ENCODE data around the gene WBP2. TPM values are rescaled to one million over a fixed set of nuclear protein-coding genes. Genes with fewer than 3 reads are reported as not detected.
A peak's percentile ranks its signal among the peaks of the same experiment; 100 is the strongest.

WBP2 gene
- total and polyA plus RNA-seq, 2 of the 13 experiments (the other 11 are each of a cell fraction or from before 2014, with no cell fraction given), result 29.2 to 29.5 TPM

DNA sequence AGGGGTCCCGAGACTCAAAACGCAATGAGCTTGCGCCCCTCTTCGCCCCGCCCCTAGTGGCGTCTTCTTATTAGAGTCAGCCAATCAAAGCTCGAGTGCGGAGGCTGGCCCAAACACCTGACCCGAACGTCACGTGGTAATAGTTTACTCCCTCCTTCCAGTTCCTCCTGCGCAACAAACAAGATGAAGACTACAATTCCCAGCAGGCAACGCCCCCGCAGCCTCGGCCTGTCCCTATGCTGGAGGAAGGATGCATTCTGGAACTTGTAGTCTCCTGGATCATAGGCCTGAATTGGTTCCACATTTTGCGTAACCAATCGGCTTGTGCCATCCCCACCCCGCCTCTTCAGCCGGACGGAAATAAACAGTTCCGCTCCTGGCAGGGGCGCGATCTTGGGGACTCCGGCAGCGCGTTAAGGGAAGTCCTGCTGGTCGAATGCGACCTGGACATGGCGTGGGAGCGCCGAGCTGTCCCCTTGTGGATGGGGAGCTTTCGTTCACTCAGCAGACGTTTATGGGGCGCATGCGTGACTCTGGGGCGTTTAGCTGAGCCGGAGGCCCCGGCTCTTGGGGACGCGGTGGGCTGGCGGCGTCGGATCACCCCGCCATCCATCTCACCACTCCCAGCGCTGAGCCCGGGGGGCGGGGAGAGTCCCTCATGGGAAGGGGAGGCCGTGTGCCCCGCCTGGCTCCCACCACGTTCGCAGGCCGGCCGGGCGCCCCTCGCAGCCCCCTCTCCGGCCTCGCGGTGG, at the start of gene WBP2 (continued):
- TF ChIP-seq, protein P1, sequence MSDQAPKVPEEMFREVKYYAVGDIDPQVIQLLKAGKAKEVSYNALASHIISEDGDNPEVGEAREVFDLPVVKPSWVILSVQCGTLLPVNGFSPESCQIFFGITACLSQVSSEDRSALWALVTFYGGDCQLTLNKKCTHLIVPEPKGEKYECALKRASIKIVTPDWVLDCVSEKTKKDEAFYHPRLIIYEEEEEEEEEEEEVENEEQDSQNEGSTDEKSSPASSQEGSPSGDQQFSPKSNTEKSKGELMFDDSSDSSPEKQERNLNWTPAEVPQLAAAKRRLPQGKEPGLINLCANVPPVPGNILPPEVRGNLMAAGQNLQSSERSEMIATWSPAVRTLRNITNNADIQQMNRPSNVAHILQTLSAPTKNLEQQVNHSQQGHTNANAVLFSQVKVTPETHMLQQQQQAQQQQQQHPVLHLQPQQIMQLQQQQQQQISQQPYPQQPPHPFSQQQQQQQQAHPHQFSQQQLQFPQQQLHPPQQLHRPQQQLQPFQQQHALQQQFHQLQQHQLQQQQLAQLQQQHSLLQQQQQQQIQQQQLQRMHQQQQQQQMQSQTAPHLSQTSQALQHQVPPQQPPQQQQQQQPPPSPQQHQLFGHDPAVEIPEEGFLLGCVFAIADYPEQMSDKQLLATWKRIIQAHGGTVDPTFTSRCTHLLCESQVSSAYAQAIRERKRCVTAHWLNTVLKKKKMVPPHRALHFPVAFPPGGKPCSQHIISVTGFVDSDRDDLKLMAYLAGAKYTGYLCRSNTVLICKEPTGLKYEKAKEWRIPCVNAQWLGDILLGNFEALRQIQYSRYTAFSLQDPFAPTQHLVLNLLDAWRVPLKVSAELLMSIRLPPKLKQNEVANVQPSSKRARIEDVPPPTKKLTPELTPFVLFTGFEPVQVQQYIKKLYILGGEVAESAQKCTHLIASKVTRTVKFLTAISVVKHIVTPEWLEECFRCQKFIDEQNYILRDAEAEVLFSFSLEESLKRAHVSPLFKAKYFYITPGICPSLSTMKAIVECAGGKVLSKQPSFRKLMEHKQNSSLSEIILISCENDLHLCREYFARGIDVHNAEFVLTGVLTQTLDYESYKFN (CRISPR knock-in tag; conservative IDR thresholded peaks at IDR 0.05), result peak; percentile 83
- no peak for TF ChIP-seq NONO (IDR thresholded peaks at IDR 0.05)
- peak; percentile 99 for TF ChIP-seq NONO (CRISPR knock-in tag; conservative IDR thresholded peaks at IDR 0.05)
- TF ChIP-seq CENPT (CRISPR knock-in tag; IDR thresholded peaks at IDR 0.05; ENCODE audit: low read depth), result peak; percentile 96
- no peak for TF ChIP-seq SRSF4 (IDR thresholded peaks at IDR 0.05; ENCODE audit: low read depth, low read length, poor library complexity, severe bottlenecking)
- no peak for TF ChIP-seq ZNF382 (CRISPR knock-in tag; IDR thresholded peaks at IDR 0.05; ENCODE audit: borderline replicate concordance)
- 0 out of 2 replicates have a peak, but pooled peaks have one; percentile 45 for TF ChIP-seq IRF1 (CRISPR knock-in tag; IDR thresholded peaks at IDR 0.05; ENCODE audit: low read depth)
- no peak for TF ChIP-seq SSRP1 (CRISPR knock-in tag; IDR thresholded peaks at IDR 0.05)
- TF ChIP-seq ZNF7 (CRISPR knock-in tag; IDR thresholded peaks at IDR 0.05), result no peak
- peak; percentile 66; the same call in 1 of the 2 replicates for TF ChIP-seq ZNF263 (CRISPR knock-in tag; IDR thresholded peaks at IDR 0.05)
- peak; percentile 84; the same call in 1 of the 2 replicates for TF ChIP-seq SATB2 (CRISPR knock-in tag; IDR thresholded peaks at IDR 0.05)
- TF ChIP-seq TCF12 (IDR thresholded peaks at IDR 0.05), result no peak
- TF ChIP-seq TCF12 (CRISPR knock-in tag; IDR thresholded peaks at IDR 0.05), result peak; percentile 78; the same call in 1 of the 2 replicates
- TF ChIP-seq ZFP36 (IDR thresholded peaks at IDR 0.05; ENCODE audit: borderline replicate concordance, low read depth, low read length, partially characterized antibody), result no peak
- 0 out of 2 replicates have a peak, but pooled peaks have one; percentile 55 for TF ChIP-seq ZFP36L1 (CRISPR knock-in tag; IDR thresholded peaks at IDR 0.05)
- peak; percentile 98 for TF ChIP-seq TBL1XR1 (IDR thresholded peaks at IDR 0.05; ENCODE audit: borderline replicate concordance, low read length, partially characterized antibody)
- no peak; the same call in 1 of the 2 replicates for TF ChIP-seq ZNF792 (CRISPR knock-in tag; IDR thresholded peaks at IDR 0.05)
- TF ChIP-seq ZNF552 (CRISPR knock-in tag; IDR thresholded peaks at IDR 0.05; ENCODE audit: borderline replicate concordance), result peak; percentile 85
- no peak for TF ChIP-seq TRIM24 (CRISPR knock-in tag; IDR thresholded peaks at IDR 0.05)
- TF ChIP-seq, protein P2, sequence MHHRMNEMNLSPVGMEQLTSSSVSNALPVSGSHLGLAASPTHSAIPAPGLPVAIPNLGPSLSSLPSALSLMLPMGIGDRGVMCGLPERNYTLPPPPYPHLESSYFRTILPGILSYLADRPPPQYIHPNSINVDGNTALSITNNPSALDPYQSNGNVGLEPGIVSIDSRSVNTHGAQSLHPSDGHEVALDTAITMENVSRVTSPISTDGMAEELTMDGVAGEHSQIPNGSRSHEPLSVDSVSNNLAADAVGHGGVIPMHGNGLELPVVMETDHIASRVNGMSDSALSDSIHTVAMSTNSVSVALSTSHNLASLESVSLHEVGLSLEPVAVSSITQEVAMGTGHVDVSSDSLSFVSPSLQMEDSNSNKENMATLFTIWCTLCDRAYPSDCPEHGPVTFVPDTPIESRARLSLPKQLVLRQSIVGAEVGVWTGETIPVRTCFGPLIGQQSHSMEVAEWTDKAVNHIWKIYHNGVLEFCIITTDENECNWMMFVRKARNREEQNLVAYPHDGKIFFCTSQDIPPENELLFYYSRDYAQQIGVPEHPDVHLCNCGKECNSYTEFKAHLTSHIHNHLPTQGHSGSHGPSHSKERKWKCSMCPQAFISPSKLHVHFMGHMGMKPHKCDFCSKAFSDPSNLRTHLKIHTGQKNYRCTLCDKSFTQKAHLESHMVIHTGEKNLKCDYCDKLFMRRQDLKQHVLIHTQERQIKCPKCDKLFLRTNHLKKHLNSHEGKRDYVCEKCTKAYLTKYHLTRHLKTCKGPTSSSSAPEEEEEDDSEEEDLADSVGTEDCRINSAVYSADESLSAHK (CRISPR knock-in tag; IDR thresholded peaks at IDR 0.05; ENCODE audit: borderline replicate concordance), result no peak
- peak; percentile 11; the same call in 1 of the 2 replicates for TF ChIP-seq RARA (CRISPR knock-in tag; IDR thresholded peaks at IDR 0.05)
- TF ChIP-seq PHB2 (IDR thresholded peaks at IDR 0.05; ENCODE audit: partially characterized antibody), result no peak
- TF ChIP-seq ZNF20 (CRISPR knock-in tag; IDR thresholded peaks at IDR 0.05), result no peak
- no peak; the same call in 1 of the 2 replicates for TF ChIP-seq ETV6 (CRISPR knock-in tag; conservative IDR thresholded peaks at IDR 0.05)
- peak; percentile 22; the same call in 1 of the 2 replicates for TF ChIP-seq ZNF431 (CRISPR knock-in tag; IDR thresholded peaks at IDR 0.05; ENCODE audit: borderline replicate concordance, low read depth)

Data from HepG2 (cell line).